Colonic mucosa (tissue), 4 donors: ENCODE measurements around the gene S100A6. TPM values are rescaled to one million over a fixed set of nuclear protein-coding genes. Genes with fewer than 3 reads are reported as not detected.
"Not testable (repeated sequence)": the region's sequence is repeated elsewhere in the genome, so short reads cannot be mapped to it uniquely, and the experiment has no call there.

Source experiments
- DNase-seq: peaks from one replicate; pipeline ENCODE4 v3.0.0-alpha.2; 2020
- H3K27ac ChIP-seq: fragments of 200-600 bp; one replicate; pipeline ENCODE4 v1.8.0; 2021
- H3K27me3 ChIP-seq: fragments of 200-600 bp; one replicate; pipeline ENCODE4 v1.8.0; 2021
- H3K36me3 ChIP-seq: fragments of 200-600 bp; one replicate; pipeline ENCODE4 v1.8.0; 2021
- H3K4me1 ChIP-seq: fragments of 200-600 bp; one replicate; pipeline ENCODE4 v1.8.0; 2021; ENCODE audit warnings: mild to moderate bottlenecking
- H3K4me3 ChIP-seq: fragments of 200-600 bp; one replicate; pipeline ENCODE4 v1.8.0; 2021
- H3K9ac ChIP-seq, 2 donors: one replicate each; pipeline ENCODE4 v1.7.0; 2013; ENCODE audit warnings: control low read depth in 2 of 2, low read depth in 2 of 2, low read length in 2 of 2
- H3K9me3 ChIP-seq: fragments of 200-600 bp; one replicate; pipeline ENCODE4 v1.8.0; 2021
- CTCF ChIP-seq: fragments of 200-600 bp; IDR thresholded peaks from one replicate; pipeline ENCODE4 v1.8.0; 2022; ENCODE audit warnings: antibody characterized with exemption, mild to moderate bottlenecking
- intact Hi-C: fragments of 100-400 bp; cut with DNase I; formaldehyde crosslinking; loops from one replicate; pipeline ENCODE4 v1.14.1; 2022
- total RNA-seq, 2 donors: library from RNA; stranded (reverse); fragmentation: NEBNext Ultra II Directional in 1 of 2; extraction: Animal tissue kit (Norgen Biotek cat#: 25700) in 1 of 2; gene quantifications; one replicate each; pipeline ENCODE4 v1.2.1, GENCODE V29; 2021
- donor health status: healthy.
- donor health status: DM: no; HTN: no; CAD: no.
- donor health status: DM: no; HTN: no; CAD: no.

Gene S100A6
- total RNA-seq, 2 donors from 2014 or later = 2,444 to 2,474 TPM

GRCh38 chr1:153527683-153528040, 8.1 kb downstream of the S100A6 start:
- intact Hi-C loops = no loop called here
- Histone ChIP-seq H3K36me3 (no peaks in the 10 kb centered on the region), H3K4me1 (no peaks in the 10 kb centered on the region), H3K27ac (no peak overlapping the region), H3K9ac (no peak overlapping the region), H3K27me3 (no peaks in the 10 kb centered on the region), H3K9me3 (no peaks in the 10 kb centered on the region), H3K4me3 (no peak overlapping the region)
- TF ChIP-seq CTCF = no peak
- no peak for DNase-seq

- Histone ChIP-seq H3K9me3 (no peaks in the 10 kb centered on the region), H3K9ac (no peak overlapping the region), H3K27ac (no peak overlapping the region), H3K27me3 (no peaks in the 10 kb centered on the region), H3K36me3 (no peaks in the 10 kb centered on the region), H3K4me3 (no peak overlapping the region), H3K4me1 (no peaks in the 10 kb centered on the region)
- no peak for DNase-seq
- no peak for TF ChIP-seq CTCF
- intact Hi-C loops = no loop called here
Measured at GRCh38 chr1:153527023-153527682, 8.6 kb downstream of the S100A6 start.

- H3K9ac ChIP-seq = no peak overlapping the region
- no peaks in the 10 kb centered on the region for H3K9me3 ChIP-seq
- TF ChIP-seq CTCF = no peak
- no peak overlapping the region for H3K27ac ChIP-seq
- no peak overlapping the region for H3K4me3 ChIP-seq
- no peaks in the 10 kb centered on the region for H3K36me3 ChIP-seq
- H3K27me3 ChIP-seq = no peaks in the 10 kb centered on the region
- peak; percentile 38 for DNase-seq
- intact Hi-C loops = no loop called here
- no peaks in the 10 kb centered on the region for H3K4me1 ChIP-seq
Measured at GRCh38 chr1:153526132-153526543, 9.7 kb downstream of the S100A6 start.

GRCh38 chr1:153525088-153525728, 10.6 kb downstream of the S100A6 start:
- DNase-seq = no peak
- no peaks in the 10 kb centered on the region for H3K9me3 ChIP-seq
- no peaks in the 10 kb centered on the region for H3K4me1 ChIP-seq
- intact Hi-C loops = no loop called here
- no peak overlapping the region for H3K9ac ChIP-seq
- H3K36me3 ChIP-seq = no peaks in the 10 kb centered on the region
- H3K4me3 ChIP-seq = no peak overlapping the region
- no peak overlapping the region for H3K27ac ChIP-seq
- no peaks in the 10 kb centered on the region for H3K27me3 ChIP-seq
- TF ChIP-seq CTCF = no peak

- DNase-seq, H3K9ac ChIP-seq, H3K27ac ChIP-seq, H3K27me3 ChIP-seq, H3K4me3 ChIP-seq, intact Hi-C loops, H3K9me3 ChIP-seq, H3K4me1 ChIP-seq, H3K36me3 ChIP-seq: not testable (repeated sequence)
Measured at GRCh38 chr1:153522353-153523048, 13.3 kb downstream of the S100A6 start.

GRCh38 chr1:153521808-153522207, 14.0 kb downstream of the S100A6 start:
- intact Hi-C loops, H3K27ac ChIP-seq, H3K9ac ChIP-seq, H3K27me3 ChIP-seq, DNase-seq, H3K4me3 ChIP-seq, H3K4me1 ChIP-seq, H3K9me3 ChIP-seq, H3K36me3 ChIP-seq: not testable (repeated sequence)
